ENCODE data around the gene CLPTM1. TPM values are rescaled to one million over a fixed set of nuclear protein-coding genes. Genes with fewer than 3 reads are reported as not detected.

The CLPTM1 gene
- total and polyA plus RNA-seq, 9 of the 15 experiments (the other 6 are each of a cell fraction or from before 2014, with no cell fraction given): 0.37 to 96.0 (median 27.5) TPM

- TF ChIP-seq CREB3L1 (IDR thresholded peaks at IDR 0.05; ENCODE audit: borderline replicate concordance, low read depth): peak; percentile 86
- peak; percentile 96 for TF ChIP-seq TOE1 (IDR thresholded peaks at IDR 0.05; ENCODE audit: borderline replicate concordance)
- no peak for TF ChIP-seq TOE1 (CRISPR knock-in tag; IDR thresholded peaks at IDR 0.05; ENCODE audit: borderline replicate concordance, low read depth)
- TF ChIP-seq ZKSCAN3 (CRISPR knock-in tag; IDR thresholded peaks at IDR 0.05): no peak
- peak in 1 of 2 experiments; percentile 25; a peak in 1 of 4 replicates for TF ChIP-seq RCOR1 (IDR thresholded peaks at IDR 0.05; ENCODE audit: borderline replicate concordance in 1 of 2, low read depth in 2 of 2, low read length in 2 of 2)
- no peak for TF ChIP-seq PHB2 (IDR thresholded peaks at IDR 0.05; ENCODE audit: low read depth)
- no peak for TF ChIP-seq ZMIZ1 (IDR thresholded peaks at IDR 0.05; ENCODE audit: low read depth in 2 of 2, low read length in 2 of 2)
- peak; percentile 57; the same call in 1 of the 2 replicates for TF ChIP-seq NR2C1 (IDR thresholded peaks at IDR 0.05)
- TF ChIP-seq NR2C1 (tag; IDR thresholded peaks at IDR 0.05): peak; percentile 33; the same call in 1 of the 2 replicates
- TF ChIP-seq CEBPB (tag; IDR thresholded peaks at IDR 0.05): no peak
- no peak for TF ChIP-seq RNF219 (CRISPR knock-in tag; IDR thresholded peaks at IDR 0.05)
- peak; percentile 73 for TF ChIP-seq FOXP1 (CRISPR knock-in tag; IDR thresholded peaks at IDR 0.05)
- TF ChIP-seq NKRF (IDR thresholded peaks at IDR 0.05; ENCODE audit: borderline replicate concordance): peak; percentile 96
- TF ChIP-seq NFE2 (IDR thresholded peaks at IDR 0.05; ENCODE audit: low read depth): no peak
- TF ChIP-seq FOXP4 (CRISPR knock-in tag; IDR thresholded peaks at IDR 0.05; ENCODE audit: borderline replicate concordance): peak; percentile 17; the same call in 1 of the 2 replicates
These were observed at the start of gene CLPTM1 (continued) for GRCh38 chr19:44954649-44955504.

Data from K562 (cell line).